WTC11 (cell line): ENCODE results near the gene STK33.

Source experiments
- ATF1 ChIP-seq: sonication (generic); formaldehyde crosslinking; IDR thresholded peaks from 2 replicates; pipeline ENCODE4 v1.8.1; 2023; ENCODE audit warnings: mild to moderate bottlenecking, moderate library complexity, missing genetic modification reagents
- CTCF ChIP-seq: fragments of 200-600 bp; IDR thresholded peaks from 2 replicates; pipeline ENCODE4 v1.8.0; 2022; ENCODE audit warnings: antibody characterized with exemption
- FOXK1 ChIP-seq: sonication (generic); formaldehyde crosslinking; IDR thresholded peaks from 2 replicates; pipeline ENCODE4 v1.8.0; 2022; ENCODE audit warnings: mild to moderate bottlenecking, moderate library complexity, missing genetic modification reagents
- FOXP1 ChIP-seq: sonication (generic); formaldehyde crosslinking; IDR thresholded peaks from 2 replicates; pipeline ENCODE4 v1.8.0; 2022; ENCODE audit warnings: missing genetic modification reagents, mild to moderate bottlenecking, moderate library complexity, borderline replicate concordance
- JUN ChIP-seq: sonication (generic); formaldehyde crosslinking; IDR thresholded peaks from 2 replicates; pipeline ENCODE4 v1.8.0; 2023; ENCODE audit warnings: mild to moderate bottlenecking, missing genetic modification reagents
- NFE2L1 ChIP-seq: sonication (generic); formaldehyde crosslinking; IDR thresholded peaks from 2 replicates; pipeline ENCODE4 v1.8.1; 2023; ENCODE audit warnings: missing genetic modification reagents
- NFYB ChIP-seq: sonication (generic); formaldehyde crosslinking; conservative IDR thresholded peaks from 2 replicates; pipeline ENCODE4 v1.8.0; 2022; ENCODE audit warnings: low read depth, missing genetic modification reagents
- NR1H2 ChIP-seq: sonication (generic); formaldehyde crosslinking; IDR thresholded peaks from 2 replicates; pipeline ENCODE4 v1.9.0; 2021; ENCODE audit warnings: mild to moderate bottlenecking, moderate library complexity, missing genetic modification reagents
- SP1 ChIP-seq: sonication (generic); formaldehyde crosslinking; conservative IDR thresholded peaks from 2 replicates; pipeline ENCODE4 v1.8.1; 2022; ENCODE audit warnings: missing genetic modification reagents
- USF2 ChIP-seq: sonication (generic); formaldehyde crosslinking; IDR thresholded peaks from 2 replicates; pipeline ENCODE4 v1.8.1; 2023; ENCODE audit warnings: mild to moderate bottlenecking, missing genetic modification reagents, moderate library complexity
- TF ChIP-seq, protein P1 (sequence below): sonication (generic); formaldehyde crosslinking; IDR thresholded peaks from 2 replicates; pipeline ENCODE4 v1.8.0; 2022; ENCODE audit warnings: mild to moderate bottlenecking, missing genetic modification reagents
- TF ChIP-seq, protein P2 (sequence below): sonication (generic); formaldehyde crosslinking; IDR thresholded peaks from 2 replicates; pipeline ENCODE4 v1.8.0; 2022; ENCODE audit warnings: mild to moderate bottlenecking, missing genetic modification reagents

DNA sequence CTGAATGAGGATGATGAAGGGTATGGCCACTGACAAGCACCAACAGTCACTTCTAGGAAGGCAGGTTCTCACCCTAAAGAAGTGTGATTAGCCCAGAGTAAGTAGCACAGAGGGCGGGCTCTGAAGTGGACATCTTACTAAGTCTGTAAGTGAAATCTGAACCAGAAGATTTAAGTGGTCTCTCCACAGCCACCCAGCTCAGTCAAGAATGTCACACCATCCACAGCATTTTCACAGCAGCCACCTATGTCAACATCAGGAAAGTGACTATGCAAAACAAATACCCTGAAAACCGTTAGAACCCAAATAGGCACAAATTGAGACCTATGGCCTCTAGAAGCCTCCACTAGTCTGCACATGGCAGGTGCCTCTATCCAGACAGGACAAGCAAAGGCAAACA, 23.0 kb upstream of the STK33 start:
- TF ChIP-seq CTCF (no peak), JUN (CRISPR knock-in tag) (no peak), NR1H2 (CRISPR knock-in tag) (no peak), NFYB (CRISPR knock-in tag) (no peak), SP1 (CRISPR knock-in tag) (no peak), FOXP1 (no peak), NFE2L1 (CRISPR knock-in tag) (no peak), FOXK1 (CRISPR knock-in tag) (no peak), USF2 (CRISPR knock-in tag) (no peak), ATF1 (no peak)
- TF ChIP-seq, protein P1, sequence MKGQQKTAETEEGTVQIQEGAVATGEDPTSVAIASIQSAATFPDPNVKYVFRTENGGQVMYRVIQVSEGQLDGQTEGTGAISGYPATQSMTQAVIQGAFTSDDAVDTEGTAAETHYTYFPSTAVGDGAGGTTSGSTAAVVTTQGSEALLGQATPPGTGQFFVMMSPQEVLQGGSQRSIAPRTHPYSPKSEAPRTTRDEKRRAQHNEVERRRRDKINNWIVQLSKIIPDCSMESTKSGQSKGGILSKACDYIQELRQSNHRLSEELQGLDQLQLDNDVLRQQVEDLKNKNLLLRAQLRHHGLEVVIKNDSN (CRISPR knock-in tag) = no peak
- TF ChIP-seq, protein P2, sequence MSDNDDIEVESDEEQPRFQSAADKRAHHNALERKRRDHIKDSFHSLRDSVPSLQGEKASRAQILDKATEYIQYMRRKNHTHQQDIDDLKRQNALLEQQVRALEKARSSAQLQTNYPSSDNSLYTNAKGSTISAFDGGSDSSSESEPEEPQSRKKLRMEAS (CRISPR knock-in tag) = no peak
